ENCODE measurements around the gene PPFIA3.
A peak's percentile ranks its signal among the peaks of the same experiment; 100 is the strongest.

Gene PPFIA3

DNA sequence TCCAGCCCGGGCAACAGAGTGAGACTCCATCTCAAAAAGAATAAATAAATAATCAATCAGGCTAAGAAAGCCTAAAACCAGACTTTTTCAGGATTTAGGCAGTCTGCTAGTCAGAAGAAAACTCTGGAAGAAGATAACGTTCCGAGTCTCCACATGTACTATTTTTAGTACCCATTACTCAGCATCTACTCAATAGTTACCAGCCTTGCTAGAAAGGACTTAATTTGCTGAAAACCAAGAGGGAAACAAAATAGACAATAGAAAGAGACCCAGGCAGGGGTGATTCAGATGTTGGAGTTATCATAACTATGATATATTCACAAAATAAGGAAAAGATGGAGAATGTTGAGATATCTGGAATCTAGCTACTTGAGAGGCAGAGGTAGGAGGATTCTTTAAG is 8.8 kb upstream of the PPFIA3 start:
- no peak overlapping the region for H2AFZ ChIP-seq
- H3K36me3 ChIP-seq (ENCODE audit: control insufficient read depth, insufficient read depth, low read length) = no peaks in the 10 kb centered on the region
- H3K27ac ChIP-seq = no peak overlapping the region
- H3K4me2 ChIP-seq (ENCODE audit: low read length) = peak overlapping the region; percentile 51
- TF ChIP-seq, protein P1, sequence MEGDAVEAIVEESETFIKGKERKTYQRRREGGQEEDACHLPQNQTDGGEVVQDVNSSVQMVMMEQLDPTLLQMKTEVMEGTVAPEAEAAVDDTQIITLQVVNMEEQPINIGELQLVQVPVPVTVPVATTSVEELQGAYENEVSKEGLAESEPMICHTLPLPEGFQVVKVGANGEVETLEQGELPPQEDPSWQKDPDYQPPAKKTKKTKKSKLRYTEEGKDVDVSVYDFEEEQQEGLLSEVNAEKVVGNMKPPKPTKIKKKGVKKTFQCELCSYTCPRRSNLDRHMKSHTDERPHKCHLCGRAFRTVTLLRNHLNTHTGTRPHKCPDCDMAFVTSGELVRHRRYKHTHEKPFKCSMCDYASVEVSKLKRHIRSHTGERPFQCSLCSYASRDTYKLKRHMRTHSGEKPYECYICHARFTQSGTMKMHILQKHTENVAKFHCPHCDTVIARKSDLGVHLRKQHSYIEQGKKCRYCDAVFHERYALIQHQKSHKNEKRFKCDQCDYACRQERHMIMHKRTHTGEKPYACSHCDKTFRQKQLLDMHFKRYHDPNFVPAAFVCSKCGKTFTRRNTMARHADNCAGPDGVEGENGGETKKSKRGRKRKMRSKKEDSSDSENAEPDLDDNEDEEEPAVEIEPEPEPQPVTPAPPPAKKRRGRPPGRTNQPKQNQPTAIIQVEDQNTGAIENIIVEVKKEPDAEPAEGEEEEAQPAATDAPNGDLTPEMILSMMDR (IDR thresholded peaks at IDR 0.05) = no peak
- H3K79me2 ChIP-seq = no peaks in the 10 kb centered on the region
- no peak overlapping the region for H3K9ac ChIP-seq
- H3K4me1 ChIP-seq = peaks cover 4% of the 10 kb centered on the region
- no peaks in the 10 kb centered on the region for H3K27me3 ChIP-seq (ENCODE audit: control insufficient read depth, insufficient read depth, low read length)
- no peak overlapping the region for H3K4me3 ChIP-seq (ENCODE audit: low read depth, low read length)
- H3K9me3 ChIP-seq (ENCODE audit: control insufficient read depth, low read length) = no peaks in the 10 kb centered on the region

DNA sequence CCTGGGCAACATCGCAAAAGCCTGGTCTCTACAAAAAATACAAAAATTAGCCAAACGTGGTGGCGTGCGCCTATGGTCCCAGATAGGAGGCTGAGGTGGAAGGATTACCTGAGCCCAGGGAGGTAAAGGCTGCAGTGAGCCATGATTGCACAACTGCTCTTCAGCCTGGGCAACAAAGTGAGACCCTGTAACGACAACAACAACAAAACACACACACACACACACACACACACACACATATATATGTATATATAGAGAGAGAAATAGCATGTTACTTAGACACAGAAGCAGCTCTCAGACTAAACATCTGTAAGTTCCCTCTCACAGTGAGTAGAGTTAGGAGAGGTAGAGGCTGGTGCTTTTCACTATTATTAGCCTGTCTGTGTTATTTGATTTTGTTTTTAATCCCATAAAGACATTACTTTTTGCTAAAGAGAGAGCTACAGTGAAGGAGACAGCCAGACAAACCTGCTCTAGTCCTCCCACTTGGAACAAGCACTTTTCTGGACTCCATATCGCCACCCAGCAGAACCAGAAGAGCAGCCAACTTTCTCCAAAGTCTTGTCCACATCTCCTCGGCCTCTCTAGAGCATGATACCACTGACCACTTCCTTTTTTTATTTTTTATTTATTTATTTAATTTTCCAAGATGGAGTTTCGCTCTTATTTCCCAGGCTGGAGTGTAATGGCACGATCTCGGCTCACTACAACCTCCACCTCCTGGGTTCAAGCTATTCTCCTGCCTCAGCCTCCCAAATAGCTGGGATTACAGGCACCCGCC is 7.9 kb upstream of the PPFIA3 start:
- no peak overlapping the region for H2AFZ ChIP-seq
- H3K4me1 ChIP-seq = peaks cover 4% of the 10 kb centered on the region
- H3K27me3 ChIP-seq (ENCODE audit: control insufficient read depth, insufficient read depth, low read length) = no peaks in the 10 kb centered on the region
- no peaks in the 10 kb centered on the region for H3K9me3 ChIP-seq (ENCODE audit: control insufficient read depth, low read length)
- no peak overlapping the region for H3K4me3 ChIP-seq (ENCODE audit: low read depth, low read length)
- H3K36me3 ChIP-seq (ENCODE audit: control insufficient read depth, insufficient read depth, low read length) = no peaks in the 10 kb centered on the region
- no peaks in the 10 kb centered on the region for H3K79me2 ChIP-seq
- TF ChIP-seq, protein P1 (IDR thresholded peaks at IDR 0.05) = no peak
- H3K9ac ChIP-seq = no peak overlapping the region
- no peak overlapping the region for H3K4me2 ChIP-seq (ENCODE audit: low read length)
- no peak overlapping the region for H3K27ac ChIP-seq

GRCh38 chr19:49113762-49114629 is 5.3 kb upstream of the PPFIA3 start, which contains the start of gene LIN7B:
LIN7B (plus strand) TSS chr19:49114370; CDS start chr19:49114405, 35 bp downstream.
- H2AFZ ChIP-seq = peak within 1 kb of the TSS; percentile 94
- TF ChIP-seq, protein P1 (IDR thresholded peaks at IDR 0.05) = peak; percentile 36
- H3K4me3 ChIP-seq (ENCODE audit: low read depth, low read length) = peak within 1 kb of the TSS; percentile 75
- no peaks in the 10 kb centered on the region for H3K27me3 ChIP-seq (ENCODE audit: control insufficient read depth, insufficient read depth, low read length)
- no peak within 1 kb of the TSS for H3K9ac ChIP-seq
- H3K9me3 ChIP-seq (ENCODE audit: control insufficient read depth, low read length) = no peaks in the 10 kb centered on the region
- H3K27ac ChIP-seq = peak within 1 kb of the TSS; percentile 81
- no peaks in the 10 kb centered on the region for H3K36me3 ChIP-seq (ENCODE audit: control insufficient read depth, insufficient read depth, low read length)
- H3K4me1 ChIP-seq = peaks cover 13% of the 10 kb centered on the region
- H3K79me2 ChIP-seq = no peaks in the 10 kb centered on the region
- H3K4me2 ChIP-seq (ENCODE audit: low read length) = peak within 1 kb of the TSS; percentile 85

- no peaks in the 10 kb centered on the region for H3K9me3 ChIP-seq (ENCODE audit: control insufficient read depth, low read length)
- peak overlapping the region; percentile 83 for H3K4me2 ChIP-seq (ENCODE audit: low read length)
- TF ChIP-seq, protein P1 (IDR thresholded peaks at IDR 0.05) = no peak
- H3K4me3 ChIP-seq (ENCODE audit: low read depth, low read length) = peak overlapping the region; percentile 75
- no peaks in the 10 kb centered on the region for H3K36me3 ChIP-seq (ENCODE audit: control insufficient read depth, insufficient read depth, low read length)
- H3K9ac ChIP-seq = no peak overlapping the region
- peaks cover 13% of the 10 kb centered on the region for H3K4me1 ChIP-seq
- peak overlapping the region; percentile 81 for H3K27ac ChIP-seq
- H3K27me3 ChIP-seq (ENCODE audit: control insufficient read depth, insufficient read depth, low read length) = no peaks in the 10 kb centered on the region
- no peaks in the 10 kb centered on the region for H3K79me2 ChIP-seq
- peak overlapping the region; percentile 94 for H2AFZ ChIP-seq
These were observed 4.5 kb upstream of the PPFIA3 start for GRCh38 chr19:49114630-49115363.
